ENCODE results near the gene MRPL55. TPM values are rescaled to one million over a fixed set of nuclear protein-coding genes. Genes with fewer than 3 reads are reported as not detected.

Gene MRPL55
- total RNA-seq, 4 donors from 2014 or later = 99.3 to 161 (median 119) TPM

DNA sequence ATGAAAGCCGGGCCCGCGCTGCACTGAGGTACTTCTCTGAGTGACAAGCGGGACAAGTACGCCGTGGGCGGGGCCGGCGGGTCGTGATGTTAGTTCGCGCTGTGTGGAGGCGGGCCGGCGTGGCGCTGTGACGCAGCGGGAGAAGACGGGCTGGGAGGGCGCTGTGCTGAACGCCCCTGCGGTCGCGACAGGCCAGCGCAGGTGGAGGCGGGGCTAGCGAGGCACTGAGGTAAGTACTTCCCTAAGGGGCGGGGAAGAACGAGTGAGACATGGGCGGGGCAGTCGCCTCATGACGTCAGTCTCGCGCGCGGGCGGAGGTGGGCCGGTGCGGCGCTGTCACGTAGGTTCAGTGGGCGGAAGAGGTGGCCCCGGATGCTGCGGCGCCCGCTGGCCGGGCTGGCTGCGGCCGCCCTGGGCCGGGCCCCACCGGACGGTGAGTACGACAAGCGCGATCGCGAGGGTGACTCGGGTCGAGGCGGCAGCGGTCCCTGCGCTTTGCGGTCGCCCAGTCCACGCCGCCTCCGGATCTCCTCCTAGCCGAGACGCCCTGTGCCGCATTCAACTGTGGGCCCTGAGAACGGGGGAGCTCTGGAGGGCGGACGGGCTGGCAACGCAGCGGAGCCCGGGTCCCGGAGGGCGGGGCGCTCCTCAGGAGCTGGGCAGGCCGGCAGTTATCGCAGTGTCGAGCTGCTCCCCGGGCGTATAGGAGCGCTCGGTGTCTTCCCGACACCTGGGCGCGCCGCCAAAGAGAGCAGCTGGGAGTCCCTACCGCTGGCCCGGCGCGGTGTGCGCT is 31.0 kb upstream of the MRPL55 start, which contains the start of gene GUK1:
GUK1 (plus strand) TSS at position 349 of the 793 bp plus-strand sequence; CDS start at position 373, 24 bp downstream.
- DNase-seq (ENCODE audit: low spot score in 2 of 2) = peak; percentile 100
- Histone ChIP-seq H3K4me1 (peaks cover 53% of the 10 kb centered on the region), H3K4me3 (peak within 1 kb of the TSS; percentile 81), H3K27ac (peak within 1 kb of the TSS; percentile 93), H3K27me3 (no peaks in the 10 kb centered on the region), H3K9me3 (no peaks in the 10 kb centered on the region), H3K36me3 (peaks cover 1% of the 10 kb centered on the region)
- TF ChIP-seq POLR2AphosphoS5 (IDR thresholded peaks at IDR 0.05) (peak; percentile 35 to 76 (median 52)), EP300 (IDR thresholded peaks at IDR 0.05) (peak; percentile 78), POLR2A (IDR thresholded peaks at IDR 0.05) (peak; percentile 86 to 91)
- TF ChIP-seq, protein P1, sequence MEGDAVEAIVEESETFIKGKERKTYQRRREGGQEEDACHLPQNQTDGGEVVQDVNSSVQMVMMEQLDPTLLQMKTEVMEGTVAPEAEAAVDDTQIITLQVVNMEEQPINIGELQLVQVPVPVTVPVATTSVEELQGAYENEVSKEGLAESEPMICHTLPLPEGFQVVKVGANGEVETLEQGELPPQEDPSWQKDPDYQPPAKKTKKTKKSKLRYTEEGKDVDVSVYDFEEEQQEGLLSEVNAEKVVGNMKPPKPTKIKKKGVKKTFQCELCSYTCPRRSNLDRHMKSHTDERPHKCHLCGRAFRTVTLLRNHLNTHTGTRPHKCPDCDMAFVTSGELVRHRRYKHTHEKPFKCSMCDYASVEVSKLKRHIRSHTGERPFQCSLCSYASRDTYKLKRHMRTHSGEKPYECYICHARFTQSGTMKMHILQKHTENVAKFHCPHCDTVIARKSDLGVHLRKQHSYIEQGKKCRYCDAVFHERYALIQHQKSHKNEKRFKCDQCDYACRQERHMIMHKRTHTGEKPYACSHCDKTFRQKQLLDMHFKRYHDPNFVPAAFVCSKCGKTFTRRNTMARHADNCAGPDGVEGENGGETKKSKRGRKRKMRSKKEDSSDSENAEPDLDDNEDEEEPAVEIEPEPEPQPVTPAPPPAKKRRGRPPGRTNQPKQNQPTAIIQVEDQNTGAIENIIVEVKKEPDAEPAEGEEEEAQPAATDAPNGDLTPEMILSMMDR (IDR thresholded peaks at IDR 0.05) = peak; percentile 38 to 39
- 0% methylated on average over 29 of the region's 95 CpGs for WGBS

DNA sequence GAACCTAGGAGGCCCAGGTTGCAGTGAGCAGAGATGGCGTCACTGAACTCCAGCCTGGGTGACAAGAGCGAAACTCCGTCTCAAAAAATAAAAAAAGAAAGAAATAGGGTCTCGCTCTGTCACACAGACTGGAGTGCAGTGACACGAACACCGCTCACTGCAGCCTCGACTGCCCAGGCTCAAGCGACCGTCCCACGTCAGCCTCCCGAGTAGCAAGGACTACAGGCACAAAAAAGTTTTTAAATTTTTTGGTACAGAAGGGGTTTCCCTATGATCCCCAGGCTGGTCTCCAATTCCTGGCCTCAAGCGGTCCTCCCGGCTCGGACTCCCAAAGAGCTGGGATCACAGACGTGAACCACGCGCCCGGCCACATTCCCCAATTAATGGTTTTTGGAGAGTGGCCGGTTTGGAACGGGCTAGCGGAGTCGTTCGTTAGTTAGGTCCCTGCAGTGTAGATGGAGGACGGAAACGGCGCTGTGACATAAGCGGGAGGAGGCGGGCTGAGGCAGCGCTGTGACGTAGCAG is 30.4 kb upstream of the MRPL55 start:
- no peaks in the 10 kb centered on the region for H3K27me3 ChIP-seq
- 24% methylated on average over 30 of the region's 30 CpGs for WGBS
- H3K4me1 ChIP-seq = peaks cover 46% of the 10 kb centered on the region
- H3K27ac ChIP-seq = peak overlapping the region; percentile 93
- TF ChIP-seq POLR2A (IDR thresholded peaks at IDR 0.05) (no peak), POLR2AphosphoS5 (IDR thresholded peaks at IDR 0.05) (no peak), EP300 (IDR thresholded peaks at IDR 0.05) (no peak)
- TF ChIP-seq, protein P1 (IDR thresholded peaks at IDR 0.05) = no peak
- peak overlapping the region; percentile 81 for H3K4me3 ChIP-seq
- no peak for DNase-seq (ENCODE audit: low spot score in 2 of 2)
- H3K36me3 ChIP-seq = no peaks in the 10 kb centered on the region
- no peaks in the 10 kb centered on the region for H3K9me3 ChIP-seq

DNA sequence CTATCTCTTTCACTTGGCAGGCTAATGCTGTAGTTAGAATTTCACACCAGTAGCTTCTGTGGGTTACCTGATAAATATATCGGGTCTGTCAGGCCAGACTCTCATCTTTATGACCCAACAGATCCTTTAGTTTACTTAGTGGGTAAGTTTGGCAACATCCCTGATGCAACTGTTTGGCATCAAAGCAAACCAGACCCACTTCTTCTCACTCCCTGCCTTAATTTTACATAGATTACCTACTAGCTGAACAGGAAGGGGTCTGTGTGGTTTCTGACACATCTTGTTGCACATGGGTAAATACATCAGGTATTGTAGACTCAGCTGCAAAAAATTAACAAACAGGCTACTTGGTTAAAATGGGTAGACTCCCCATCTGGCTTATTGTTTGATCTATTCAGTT is 27.8 kb upstream of the MRPL55 start:
- H3K4me1 ChIP-seq = peaks cover 21% of the 10 kb centered on the region
- no peaks in the 10 kb centered on the region for H3K27me3 ChIP-seq
- 81% methylated on average over 1 of the region's 1 CpG for WGBS
- H3K9me3 ChIP-seq = no peaks in the 10 kb centered on the region
- H3K4me3 ChIP-seq = no peak overlapping the region
- peak in 1 of 2 donors; percentile 2 for DNase-seq (ENCODE audit: low spot score in 2 of 2)
- TF ChIP-seq, protein P1 (IDR thresholded peaks at IDR 0.05) = no peak
- TF ChIP-seq POLR2AphosphoS5 (IDR thresholded peaks at IDR 0.05) (no peak), POLR2A (IDR thresholded peaks at IDR 0.05) (no peak), EP300 (IDR thresholded peaks at IDR 0.05) (no peak)
- H3K27ac ChIP-seq = no peak overlapping the region
- H3K36me3 ChIP-seq = no peaks in the 10 kb centered on the region

DNA sequence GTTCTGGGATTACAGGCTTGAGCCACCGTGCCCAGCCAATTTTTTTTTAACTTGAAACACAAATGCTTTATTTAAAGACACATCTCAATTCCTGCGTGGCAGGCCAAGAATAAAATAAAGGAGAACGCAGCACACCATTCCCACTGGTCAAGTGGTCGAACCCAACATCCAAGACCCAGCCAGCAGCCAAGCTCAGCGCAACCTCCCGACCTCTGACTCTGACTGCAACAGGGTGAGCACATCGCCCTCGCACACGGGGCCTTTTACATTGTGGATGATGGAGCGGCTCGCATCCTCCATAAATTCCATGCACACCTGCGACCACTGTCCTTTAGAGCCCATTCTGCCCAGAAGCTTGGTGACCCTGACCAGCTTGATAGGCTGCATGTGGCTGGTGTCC is 25.5 kb upstream of the MRPL55 start:
- peak in 1 of 2 donors; percentile 47 for DNase-seq (ENCODE audit: low spot score in 2 of 2)
- Histone ChIP-seq H3K36me3 (no peaks in the 10 kb centered on the region), H3K27ac (no peak overlapping the region), H3K4me1 (peaks cover 23% of the 10 kb centered on the region), H3K27me3 (no peaks in the 10 kb centered on the region), H3K4me3 (no peak overlapping the region), H3K9me3 (no peaks in the 10 kb centered on the region)
- TF ChIP-seq, protein P1 (IDR thresholded peaks at IDR 0.05) = no peak
- TF ChIP-seq POLR2AphosphoS5 (IDR thresholded peaks at IDR 0.05) (no peak), EP300 (IDR thresholded peaks at IDR 0.05) (no peak), POLR2A (IDR thresholded peaks at IDR 0.05) (no peak)
- WGBS = 87% methylated on average over 12 of the region's 12 CpGs

DNA sequence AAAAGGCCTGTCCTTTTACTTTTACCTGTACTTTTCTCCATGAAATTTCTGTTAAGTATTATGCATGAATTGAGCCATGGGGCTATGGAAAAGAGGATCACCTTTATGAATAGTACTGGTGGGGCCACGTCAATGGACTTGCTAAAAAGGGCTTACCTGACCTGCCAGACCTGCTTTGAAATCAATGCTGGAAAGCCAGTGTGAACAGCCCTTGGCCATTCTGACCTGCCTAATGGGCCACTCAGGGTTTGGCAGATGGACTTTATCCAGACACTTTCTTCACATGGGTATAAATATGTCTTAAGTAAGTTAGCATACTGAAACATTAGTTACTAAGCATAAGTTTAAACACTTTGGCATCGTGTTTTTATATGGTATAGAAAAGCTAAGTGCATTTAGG is 22.7 kb upstream of the MRPL55 start:
- Histone ChIP-seq H3K27ac (no peak overlapping the region), H3K4me3 (no peak overlapping the region), H3K27me3 (no peaks in the 10 kb centered on the region), H3K36me3 (no peaks in the 10 kb centered on the region), H3K9me3 (no peaks in the 10 kb centered on the region), H3K4me1 (peaks cover 15% of the 10 kb centered on the region)
- TF ChIP-seq EP300 (IDR thresholded peaks at IDR 0.05) (no peak), POLR2AphosphoS5 (IDR thresholded peaks at IDR 0.05) (no peak), POLR2A (IDR thresholded peaks at IDR 0.05) (no peak)
- TF ChIP-seq, protein P1 (IDR thresholded peaks at IDR 0.05) = no peak
- no peak for DNase-seq (ENCODE audit: low spot score in 2 of 2)
- WGBS = 73% methylated on average over 2 of the region's 2 CpGs

Measured in suprapubic skin (tissue), 4 donors.